ENCODE data around the gene PDE6G. TPM values are rescaled to one million over a fixed set of nuclear protein-coding genes. Genes with fewer than 3 reads are reported as not detected.

Gene PDE6G
- total RNA-seq, 1 donor from 2014 or later: 1.1 TPM

DNA sequence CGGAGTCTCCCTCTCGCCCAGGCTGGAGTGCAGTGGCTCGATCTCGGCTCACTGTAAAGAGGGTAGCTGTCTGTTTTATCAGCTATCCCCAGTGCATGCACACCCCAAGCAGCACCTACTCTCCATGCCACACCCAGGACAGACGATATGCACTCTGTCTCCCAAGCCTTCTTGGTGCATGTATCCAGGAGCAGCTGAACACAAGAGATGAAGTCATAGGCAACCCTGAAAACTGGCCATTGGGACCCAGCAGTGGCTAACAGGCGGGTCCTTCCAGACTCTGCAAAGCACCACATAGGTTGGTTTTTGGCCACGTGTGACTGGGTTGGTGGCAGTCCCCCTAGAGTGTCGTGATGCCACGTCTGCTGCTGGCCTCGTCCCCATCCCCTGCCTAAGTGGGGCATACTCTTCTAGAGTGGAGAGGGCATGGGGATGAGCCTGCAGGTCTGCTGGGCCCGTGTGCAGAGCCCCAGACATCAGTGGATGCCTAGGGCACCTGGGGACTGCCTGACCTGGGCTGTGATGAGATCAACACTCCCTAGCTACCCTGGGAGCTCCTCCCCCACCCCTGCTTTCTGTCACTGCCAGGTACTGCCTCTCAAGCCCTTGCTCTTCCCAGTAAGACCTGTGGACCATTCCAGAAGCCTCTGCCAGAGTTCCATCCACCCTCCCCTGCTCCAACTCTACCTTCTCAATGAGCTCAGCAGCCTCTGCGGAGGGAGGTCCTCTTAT is 9.3 kb downstream of the PDE6G start:
- peak overlapping the region; percentile 59 for H3K4me3 Mint-ChIP-seq (ENCODE audit: unreplicated experiment)
- H3K27ac Mint-ChIP-seq (ENCODE audit: unreplicated experiment): no peak overlapping the region
- H3K36me3 Mint-ChIP-seq (ENCODE audit: low read depth, unreplicated experiment): peaks cover 3% of the 10 kb centered on the region
- peaks cover 2% of the 10 kb centered on the region for H3K4me1 Mint-ChIP-seq (ENCODE audit: unreplicated experiment)
- H3K27me3 Mint-ChIP-seq (ENCODE audit: unreplicated experiment): peaks cover 24% of the 10 kb centered on the region
- H3K9me3 Mint-ChIP-seq (ENCODE audit: unreplicated experiment): no peaks in the 10 kb centered on the region
- DNase-seq (ENCODE audit: low spot score): no peak
- TF ChIP-seq, protein P1, sequence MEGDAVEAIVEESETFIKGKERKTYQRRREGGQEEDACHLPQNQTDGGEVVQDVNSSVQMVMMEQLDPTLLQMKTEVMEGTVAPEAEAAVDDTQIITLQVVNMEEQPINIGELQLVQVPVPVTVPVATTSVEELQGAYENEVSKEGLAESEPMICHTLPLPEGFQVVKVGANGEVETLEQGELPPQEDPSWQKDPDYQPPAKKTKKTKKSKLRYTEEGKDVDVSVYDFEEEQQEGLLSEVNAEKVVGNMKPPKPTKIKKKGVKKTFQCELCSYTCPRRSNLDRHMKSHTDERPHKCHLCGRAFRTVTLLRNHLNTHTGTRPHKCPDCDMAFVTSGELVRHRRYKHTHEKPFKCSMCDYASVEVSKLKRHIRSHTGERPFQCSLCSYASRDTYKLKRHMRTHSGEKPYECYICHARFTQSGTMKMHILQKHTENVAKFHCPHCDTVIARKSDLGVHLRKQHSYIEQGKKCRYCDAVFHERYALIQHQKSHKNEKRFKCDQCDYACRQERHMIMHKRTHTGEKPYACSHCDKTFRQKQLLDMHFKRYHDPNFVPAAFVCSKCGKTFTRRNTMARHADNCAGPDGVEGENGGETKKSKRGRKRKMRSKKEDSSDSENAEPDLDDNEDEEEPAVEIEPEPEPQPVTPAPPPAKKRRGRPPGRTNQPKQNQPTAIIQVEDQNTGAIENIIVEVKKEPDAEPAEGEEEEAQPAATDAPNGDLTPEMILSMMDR (IDR thresholded peaks at IDR 0.05; ENCODE audit: unreplicated experiment): no peak

GRCh38 chr17:81644976-81645952 is 11.1 kb downstream of the PDE6G start:
- Mint-ChIP-seq H3K27me3 (ENCODE audit: unreplicated experiment) (peaks cover 21% of the 10 kb centered on the region), H3K4me1 (ENCODE audit: unreplicated experiment) (no peaks in the 10 kb centered on the region), H3K9me3 (ENCODE audit: unreplicated experiment) (no peaks in the 10 kb centered on the region), H3K36me3 (ENCODE audit: low read depth, unreplicated experiment) (peaks cover 3% of the 10 kb centered on the region), H3K4me3 (ENCODE audit: unreplicated experiment) (no peak overlapping the region), H3K27ac (ENCODE audit: unreplicated experiment) (no peak overlapping the region)
- DNase-seq (ENCODE audit: low spot score): no peak
- TF ChIP-seq, protein P1 (IDR thresholded peaks at IDR 0.05; ENCODE audit: unreplicated experiment): no peak

DNA sequence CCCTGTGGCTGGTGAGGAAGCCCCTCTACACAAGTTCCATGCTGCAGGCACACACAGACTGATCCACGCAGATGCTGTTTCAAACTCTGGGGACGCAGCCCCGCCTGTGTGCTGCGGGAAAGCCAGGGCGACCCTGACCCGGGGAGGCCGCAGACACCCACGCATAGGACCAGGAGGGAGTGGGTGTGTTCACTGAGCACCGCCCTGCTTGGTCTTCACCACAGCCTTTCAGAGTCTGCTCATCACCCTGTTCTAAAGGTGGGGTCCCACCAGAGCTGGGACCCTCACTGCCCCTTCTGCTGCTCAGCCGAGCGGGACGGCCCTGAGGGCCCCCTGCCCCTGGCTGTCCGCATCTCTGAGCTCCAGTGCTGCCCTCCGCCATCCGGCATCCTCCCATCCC is 11.8 kb downstream of the PDE6G start:
- Mint-ChIP-seq H3K27me3 (ENCODE audit: unreplicated experiment) (peaks cover 21% of the 10 kb centered on the region), H3K9me3 (ENCODE audit: unreplicated experiment) (no peaks in the 10 kb centered on the region), H3K4me3 (ENCODE audit: unreplicated experiment) (no peak overlapping the region), H3K36me3 (ENCODE audit: low read depth, unreplicated experiment) (peaks cover 3% of the 10 kb centered on the region), H3K27ac (ENCODE audit: unreplicated experiment) (no peak overlapping the region), H3K4me1 (ENCODE audit: unreplicated experiment) (no peaks in the 10 kb centered on the region)
- TF ChIP-seq, protein P1 (IDR thresholded peaks at IDR 0.05; ENCODE audit: unreplicated experiment): no peak
- no peak for DNase-seq (ENCODE audit: low spot score)

DNA sequence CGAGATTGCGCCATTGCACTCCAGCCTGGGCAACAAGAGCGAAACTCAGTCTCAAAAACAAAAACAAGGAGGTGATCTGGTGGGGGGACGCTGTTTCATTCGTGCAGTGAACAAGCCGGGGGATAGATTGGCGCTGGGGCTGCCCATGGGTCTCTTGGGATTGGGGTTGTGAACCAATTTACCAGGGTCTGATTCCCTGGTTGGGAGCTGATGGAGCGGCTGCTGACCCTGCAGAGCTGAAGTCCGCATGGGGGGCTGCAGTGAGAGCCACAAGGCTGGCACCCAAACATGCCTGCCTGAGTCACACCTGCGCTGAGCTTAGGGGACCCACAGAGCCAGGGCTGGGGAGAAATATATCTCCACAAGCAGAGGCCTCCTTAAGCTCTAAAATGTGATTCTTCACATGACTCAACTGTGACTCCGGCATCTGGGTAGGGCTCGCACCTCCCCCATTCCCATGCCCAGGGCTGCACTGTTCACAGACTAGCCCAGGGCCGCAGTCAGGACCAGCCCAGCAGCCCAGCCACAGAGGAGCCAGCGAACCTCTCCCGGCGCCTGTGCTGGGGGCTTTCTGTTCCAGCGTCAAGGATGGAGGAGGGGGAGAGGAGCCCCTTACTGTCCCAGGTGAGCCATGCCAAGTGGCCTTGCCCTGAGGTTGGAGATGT is 14.4 kb downstream of the PDE6G start:
- no peak overlapping the region for H3K4me3 Mint-ChIP-seq (ENCODE audit: unreplicated experiment)
- H3K27me3 Mint-ChIP-seq (ENCODE audit: unreplicated experiment): peaks cover 13% of the 10 kb centered on the region
- H3K4me1 Mint-ChIP-seq (ENCODE audit: unreplicated experiment): no peaks in the 10 kb centered on the region
- H3K9me3 Mint-ChIP-seq (ENCODE audit: unreplicated experiment): no peaks in the 10 kb centered on the region
- DNase-seq (ENCODE audit: low spot score): no peak
- TF ChIP-seq, protein P1 (IDR thresholded peaks at IDR 0.05; ENCODE audit: unreplicated experiment): no peak
- H3K36me3 Mint-ChIP-seq (ENCODE audit: low read depth, unreplicated experiment): peaks cover 3% of the 10 kb centered on the region
- no peak overlapping the region for H3K27ac Mint-ChIP-seq (ENCODE audit: unreplicated experiment)

Data from endothelial cell (in vitro differentiated cells).